A673 (cell line): ENCODE results near the gene ADARB2. TPM values are rescaled to one million over a fixed set of nuclear protein-coding genes. Genes with fewer than 3 reads are reported as not detected.

Source experiments
- BruUV-seq: library from RNA; stranded (reverse); fragments of 400-500 nt; replicated peaks from 2 replicates; lab custom pipeline; 2021; lab: Mats Ljungman, UMichigan
- CTCF ChIA-PET: fragments of 300-600 bp; sonication (Branson Sonifier 250); formaldehyde crosslinking; loops from one replicate; lab custom pipeline; 2022; ENCODE audit warnings: antibody characterized with exemption; lab: Charles Lee
- POLR2A ChIA-PET: fragments of 300-600 bp; sonication (Branson Sonifier 250); formaldehyde crosslinking; loops from one replicate; lab custom pipeline; 2022; ENCODE audit warnings: antibody characterized with exemption; ENCODE audit not compliant: low non-redundant PET; lab: Charles Lee
- DNase-seq: peaks from one replicate; pipeline ENCODE4 v3.0.0-alpha.2; 2015; ENCODE audit warnings: low spot score
- H3K27ac ChIP-seq: fragments of 200-600 bp; sonication (generic); 2 replicates; pipeline ENCODE4 v1.5.1; 2016; ENCODE audit warnings: mixed run types, low read depth, mild to moderate bottlenecking, mixed read lengths, antibody characterized with exemption, low read length; ENCODE audit not compliant: poor library complexity, severe bottlenecking
- H3K27me3 ChIP-seq: fragments of 200-600 bp; sonication (generic); replicated peaks from 2 replicates; pipeline ENCODE4 v1.6.1; 2017; ENCODE audit warnings: mixed run types, low read depth, mild to moderate bottlenecking, mixed read lengths, antibody characterized with exemption, low read length; ENCODE audit not compliant: insufficient read depth, poor library complexity
- H3K36me3 ChIP-seq: fragments of 200-600 bp; sonication (generic); 2 replicates; pipeline ENCODE4 v1.6.1; 2016; ENCODE audit warnings: mixed run types, mild to moderate bottlenecking, mixed read lengths, antibody characterized with exemption, low read length; ENCODE audit not compliant: insufficient read depth, poor library complexity, severe bottlenecking
- H3K4me1 ChIP-seq: fragments of 200-600 bp; sonication (generic); 2 replicates; pipeline ENCODE4 v1.6.1; 2017; ENCODE audit warnings: mixed run types, mild to moderate bottlenecking, mixed read lengths, antibody characterized with exemption, low read length; ENCODE audit not compliant: insufficient read depth, poor library complexity, severe bottlenecking
- H3K4me3 ChIP-seq: fragments of 200-600 bp; sonication (generic); 2 replicates; pipeline ENCODE4 v1.5.1; 2016; ENCODE audit warnings: low read depth, mixed run types, mild to moderate bottlenecking, mixed read lengths, low read length; ENCODE audit not compliant: poor library complexity, severe bottlenecking
- H3K9me3 ChIP-seq: fragments of 200-600 bp; sonication (generic); 2 replicates; pipeline ENCODE4 v1.6.1; 2016; ENCODE audit warnings: mixed run types, low read depth, mild to moderate bottlenecking, mixed read lengths, antibody characterized with exemption, low read length; ENCODE audit not compliant: poor library complexity, severe bottlenecking
- EZH2 ChIP-seq: fragments of 200-600 bp; sonication (generic); IDR thresholded peaks from 2 replicates; pipeline ENCODE4 v1.6.1; 2017; ENCODE audit warnings: borderline replicate concordance, low read depth, mild to moderate bottlenecking, mixed read lengths, antibody characterized with exemption, low read length; ENCODE audit not compliant: poor library complexity, severe bottlenecking
- intact Hi-C: fragments of 100-400 bp; cut with micrococcal nuclease; formaldehyde crosslinking; loops from one replicate; pipeline ENCODE4 v1.10.0; 2022; ENCODE audit not compliant: unreplicated experiment
- total RNA-seq: library from RNA; stranded (reverse); gene quantifications from 2 replicates; pipeline ENCODE4 v1.2.3, GENCODE V29; 2021
- TF ChIP-seq, protein P1 (sequence below): fragments of 300-800, 200-600 bp; sonication (generic); conservative IDR thresholded peaks from 2 replicates; pipeline ENCODE4 v1.5.1; 2017; ENCODE audit warnings: low read depth, mild to moderate bottlenecking, antibody characterized with exemption, low read length, moderate library complexity, mixed read lengths

ADARB2 gene
- total RNA-seq, 1 experiment from 2014 or later = not detected

GRCh38 chr10:1651270-1651966, 85.9 kb downstream of the ADARB2 start:
- H3K4me3 ChIP-seq = no peak overlapping the region
- CTCF ChIA-PET = no interaction called here
- H3K27ac ChIP-seq = no peak overlapping the region

GRCh38 chr10:1650542-1651269, 86.6 kb downstream of the ADARB2 start:
- DNase-seq = no peak
- Histone ChIP-seq H3K9me3 (no peaks in the 10 kb centered on the region), H3K36me3 (no peaks in the 10 kb centered on the region), H3K27me3 (peaks cover 52% of the 10 kb centered on the region), H3K4me3 (no peak overlapping the region), H3K27ac (no peak overlapping the region), H3K4me1 (no peaks in the 10 kb centered on the region)
- ChIA-PET POLR2A (no interaction called here), CTCF (no interaction called here)
- TF ChIP-seq, protein P1, sequence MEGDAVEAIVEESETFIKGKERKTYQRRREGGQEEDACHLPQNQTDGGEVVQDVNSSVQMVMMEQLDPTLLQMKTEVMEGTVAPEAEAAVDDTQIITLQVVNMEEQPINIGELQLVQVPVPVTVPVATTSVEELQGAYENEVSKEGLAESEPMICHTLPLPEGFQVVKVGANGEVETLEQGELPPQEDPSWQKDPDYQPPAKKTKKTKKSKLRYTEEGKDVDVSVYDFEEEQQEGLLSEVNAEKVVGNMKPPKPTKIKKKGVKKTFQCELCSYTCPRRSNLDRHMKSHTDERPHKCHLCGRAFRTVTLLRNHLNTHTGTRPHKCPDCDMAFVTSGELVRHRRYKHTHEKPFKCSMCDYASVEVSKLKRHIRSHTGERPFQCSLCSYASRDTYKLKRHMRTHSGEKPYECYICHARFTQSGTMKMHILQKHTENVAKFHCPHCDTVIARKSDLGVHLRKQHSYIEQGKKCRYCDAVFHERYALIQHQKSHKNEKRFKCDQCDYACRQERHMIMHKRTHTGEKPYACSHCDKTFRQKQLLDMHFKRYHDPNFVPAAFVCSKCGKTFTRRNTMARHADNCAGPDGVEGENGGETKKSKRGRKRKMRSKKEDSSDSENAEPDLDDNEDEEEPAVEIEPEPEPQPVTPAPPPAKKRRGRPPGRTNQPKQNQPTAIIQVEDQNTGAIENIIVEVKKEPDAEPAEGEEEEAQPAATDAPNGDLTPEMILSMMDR = no peak
- no peak for TF ChIP-seq EZH2
- BruUV-seq = no TSS peak
- intact Hi-C loops = no loop called here

More at GRCh38 chr10:1651270-1651966, 85.9 kb downstream of the ADARB2 start:
- Histone ChIP-seq H3K27me3 (peaks cover 59% of the 10 kb centered on the region), H3K9me3 (no peaks in the 10 kb centered on the region), H3K4me1 (no peaks in the 10 kb centered on the region), H3K36me3 (no peaks in the 10 kb centered on the region)
- POLR2A ChIA-PET = no interaction called here
- no TSS peak for BruUV-seq
- TF ChIP-seq, protein P1 = no peak
- DNase-seq = no peak
- intact Hi-C loops = no loop called here

- no TSS peak for BruUV-seq
- intact Hi-C loops = no loop called here
- Histone ChIP-seq H3K4me1 (no peaks in the 10 kb centered on the region), H3K27me3 (peaks cover 41% of the 10 kb centered on the region), H3K4me3 (no peak overlapping the region), H3K36me3 (no peaks in the 10 kb centered on the region), H3K9me3 (no peaks in the 10 kb centered on the region), H3K27ac (no peak overlapping the region)
- ChIA-PET POLR2A (no interaction called here), CTCF (no interaction called here)
- TF ChIP-seq, protein P1 = no peak
- no peak for TF ChIP-seq EZH2
- no peak for DNase-seq
These were observed 88.7 kb downstream of the ADARB2 start for GRCh38 chr10:1648648-1649047.
